GM12878 (cell line): ENCODE measurements around the gene DPF3. TPM values are rescaled to one million over a fixed set of nuclear protein-coding genes. Genes with fewer than 3 reads are reported as not detected.

Experiments used
- ATAC-seq: fragments of 200-7000 bp; cut with Tn5 transposase; 3 replicates; pipeline ENCODE4 v1.9.1; 2020; ENCODE audit warnings: mild to moderate bottlenecking, moderate library complexity
- BruUV-seq: library from RNA; stranded (reverse); fragments of 400-500 nt; replicated peaks from 2 replicates; lab custom pipeline; 2021; lab: Mats Ljungman, UMichigan
- CTCF ChIA-PET: fragments of 300-600 bp; sonication (Branson Sonifier 250); formaldehyde crosslinking; extraction: SDS; loops from one replicate; lab custom pipeline; 2021; ENCODE audit warnings: inconsistent platforms; lab: Yijun Ruan, JAX
- POLR2A ChIA-PET: fragments of 350-600 bp; formaldehyde crosslinking; extraction: SDS; loops from one replicate; lab custom pipeline; 2021; ENCODE audit warnings: inconsistent platforms; lab: Charles Lee
- RAD21 ChIA-PET: fragments of 300-600 bp; sonication (Branson Sonifier 250); formaldehyde crosslinking; loops from one replicate; lab custom pipeline; 2023; ENCODE audit warnings: antibody characterized with exemption; ENCODE audit not compliant: unreplicated experiment; lab: Charles Lee
- SMC1A ChIA-PET: fragments of 300-600 bp; sonication (Branson Sonifier 250); formaldehyde crosslinking; loops from one replicate; lab custom pipeline; 2023; ENCODE audit not compliant: unreplicated experiment, uncharacterized antibody; lab: Charles Lee
- DNase-seq: peaks from one replicate; pipeline ENCODE4 v3.0.0-alpha.2; 2011; ENCODE audit warnings: low read depth, low spot score
- FAIRE-seq: peaks from 3 replicates; lab custom pipeline; 2011; peaks lifted over from hg19 to GRCh38; lab: Jason Lieb, UNC
- H2AFZ ChIP-seq: 2 replicates; pipeline ENCODE4 v1.6.0; 2011; ENCODE audit warnings: low read depth, low read length, control low read depth; ENCODE audit not compliant: control insufficient read depth
- H3K27ac ChIP-seq: 2 replicates; pipeline ENCODE4 v1.5.1; 2011; ENCODE audit warnings: control low read depth; ENCODE audit not compliant: control insufficient read depth, insufficient read depth
- H3K27me3 ChIP-seq, 2 experiments: replicated peaks in 1 of 2; 2 replicates each; pipeline versions ENCODE4 v1.6.0 to v1.6.1; 2011; ENCODE audit warnings: low read length in 1 of 2; ENCODE audit not compliant: control insufficient read depth in 2 of 2, insufficient read depth in 2 of 2
- H3K36me3 ChIP-seq, 2 experiments: 2 replicates each; pipeline ENCODE4 v1.5.1; 2011; ENCODE audit warnings: low read length in 1 of 2; ENCODE audit not compliant: control insufficient read depth in 2 of 2, insufficient read depth in 2 of 2
- H3K4me1 ChIP-seq: 2 replicates; pipeline ENCODE4 v1.6.1; 2011; ENCODE audit warnings: mild to moderate bottlenecking, low read length, moderate library complexity, mixed read lengths; ENCODE audit not compliant: control insufficient read depth, insufficient read depth
- H3K4me2 ChIP-seq: 2 replicates; pipeline ENCODE4 v1.6.0; 2011; ENCODE audit warnings: control low read depth; ENCODE audit not compliant: control insufficient read depth, insufficient read depth
- H3K4me3 ChIP-seq: fragments of 200-600 bp; sonication (generic); 2 replicates; pipeline ENCODE4 v1.5.1; 2016
- H3K79me2 ChIP-seq: 2 replicates; pipeline ENCODE4 v1.6.0; 2011; ENCODE audit warnings: low read length; ENCODE audit not compliant: control insufficient read depth, insufficient read depth
- H3K9ac ChIP-seq: 2 replicates; pipeline ENCODE4 v1.8.0; 2011; ENCODE audit warnings: low read length, control low read depth, mixed read lengths; ENCODE audit not compliant: control insufficient read depth, insufficient read depth
- H3K9me3 ChIP-seq: replicated peaks from 3 replicates; pipeline ENCODE4 v1.5.1; 2011; ENCODE audit warnings: mild to moderate bottlenecking, low read length; ENCODE audit not compliant: control insufficient read depth, insufficient read depth
- H4K20me1 ChIP-seq: 2 replicates; pipeline ENCODE4 v1.6.0; 2011; ENCODE audit not compliant: control insufficient read depth, insufficient read depth
- ATF7 ChIP-seq: fragments of 450-650 bp; IDR thresholded peaks from 2 replicates; pipeline ENCODE4 v1.6.1; 2016; ENCODE audit warnings: low read depth, mild to moderate bottlenecking
- CBX3 ChIP-seq: fragments of 200-600 bp; sonication (generic); IDR thresholded peaks from 2 replicates; pipeline ENCODE4 v1.6.1; 2016; ENCODE audit warnings: low read depth, borderline replicate concordance
- CREM ChIP-seq: IDR thresholded peaks from 2 replicates; pipeline ENCODE4 v1.6.1; 2014; ENCODE audit warnings: antibody characterized with exemption, low read depth
- EED ChIP-seq: sonication (generic); IDR thresholded peaks from 2 replicates; pipeline ENCODE4 v1.6.1; 2016; ENCODE audit warnings: antibody characterized with exemption, low read depth
- EZH2 ChIP-seq: IDR thresholded peaks from 2 replicates; pipeline ENCODE4 v1.6.1; 2012; ENCODE audit warnings: low read depth, mild to moderate bottlenecking, control low read depth, inconsistent platforms, low read length, borderline replicate concordance; ENCODE audit not compliant: control insufficient read depth
- IKZF2 ChIP-seq, 2 experiments: fragments of 450-650 bp; IDR thresholded peaks; 2 replicates each; pipeline ENCODE4 v1.6.1; 2017; ENCODE audit warnings: mild to moderate bottlenecking in 2 of 2, moderate library complexity in 2 of 2
- JUND ChIP-seq: IDR thresholded peaks from 2 replicates; pipeline ENCODE4 v1.6.1; 2012; ENCODE audit warnings: low read depth, mild to moderate bottlenecking, low read length, improper control_type of control experiment, moderate library complexity
- MXI1 ChIP-seq: fragments of 150-350 bp; IDR thresholded peaks from 2 replicates; pipeline ENCODE4 v1.6.1; 2011; ENCODE audit warnings: low read depth, mild to moderate bottlenecking, inconsistent platforms, low read length, improper control_type of control experiment
- NBN ChIP-seq: fragments of 450-650 bp; IDR thresholded peaks from 2 replicates; pipeline ENCODE4 v1.6.1; 2016
- NFXL1 ChIP-seq: fragments of 450-650 bp; IDR thresholded peaks from 2 replicates; pipeline ENCODE4 v1.6.1; 2017; ENCODE audit warnings: antibody characterized with exemption, mild to moderate bottlenecking, borderline replicate concordance
- PAX5 ChIP-seq: IDR thresholded peaks from 2 replicates; pipeline ENCODE4 v1.6.1; 2011; ENCODE audit warnings: low read depth, low read length, borderline replicate concordance
- POLR2AphosphoS2 ChIP-seq: IDR thresholded peaks from 2 replicates; pipeline ENCODE4 v1.6.1; 2011; ENCODE audit warnings: low read depth, mild to moderate bottlenecking, low read length, improper control_type of control experiment, moderate library complexity
- RCOR1 ChIP-seq: conservative IDR thresholded peaks from 2 replicates; pipeline ENCODE4 v1.6.1; 2012; ENCODE audit warnings: low read depth, low read length, improper control_type of control experiment
- RUNX3 ChIP-seq: IDR thresholded peaks from 2 replicates; pipeline ENCODE4 v1.6.1; 2012; ENCODE audit warnings: low read length, inconsistent platforms
- YY1 ChIP-seq: IDR thresholded peaks from 2 replicates; pipeline ENCODE4 v1.6.1; 2011; ENCODE audit warnings: low read depth, mild to moderate bottlenecking, low read length
- ZNF217 ChIP-seq: fragments of 450-650 bp; IDR thresholded peaks from 2 replicates; pipeline ENCODE4 v1.6.1; 2017; ENCODE audit warnings: antibody characterized with exemption, mild to moderate bottlenecking
- ZSCAN29 ChIP-seq: fragments of 450-650 bp; IDR thresholded peaks from 2 replicates; pipeline ENCODE4 v1.6.1; 2017; ENCODE audit warnings: mild to moderate bottlenecking, moderate library complexity
- WGBS: methylation state at CpG from one replicate; pipeline ENCODE4 v1.1.6; 2016; ENCODE audit warnings: low lambda C conversion rate; ENCODE audit not compliant: insufficient replicate concordance, insufficient coverage; ENCODE audit errors: missing lambda C conversion rate; 5-methylcytosine and 5-hydroxymethylcytosine counted together
- in situ Hi-C: fragments of 300-500 bp; cut with MboI; formaldehyde crosslinking; loops from 9 replicates; pipeline ENCODE4 v1.14.3; 2018; ENCODE audit warnings: mixed read lengths
- intact Hi-C: fragments of 100-400 bp; cut with micrococcal nuclease; formaldehyde crosslinking; loops from one replicate; pipeline ENCODE4 v1.14.2; 2022; ENCODE audit not compliant: unreplicated experiment
- polyA plus RNA-seq, 11 experiments: library from polyadenylated mRNA; depleted of rRNA in 4 of 11; unstranded in 6 of 11; stranded (reverse) in 5 of 11; fragments of >200 nt; fragmentation: Nextera tagmentation in 4 of 11; fragmentation: Illumina TruSeq in 1 of 11; extraction: Ambion mirVana in 4 of 11; extraction: Trizol in 1 of 11; gene quantifications; 1 replicate in 1 of 11; 2 replicates in 10 of 11; pipeline versions ENCODE4 v1.2.1 to v1.2.3, GENCODE V29; 2011 to 2016; ENCODE audit warnings: inconsistent platforms in 2 of 11, missing spikeins in 2 of 11, low read depth in 1 of 11
- total RNA-seq, 4 experiments: library from RNA; depleted of rRNA in 3 of 4; stranded (reverse); fragments of >200 nt in 3 of 4; fragmentation: Illumina TruSeq in 1 of 4; extraction: Trizol in 1 of 4; gene quantifications; 2 replicates each; pipeline versions ENCODE4 v1.2.1 to v1.2.3, GENCODE V29; 2013 to 2021
- TF ChIP-seq, protein P1 (sequence below), 3 experiments: IDR thresholded peaks in 2 of 3; conservative IDR thresholded peaks in 1 of 3; 2 replicates each; pipeline ENCODE4 v1.5.1; 2011; ENCODE audit warnings: low read depth in 3 of 3, low read length in 3 of 3, mild to moderate bottlenecking in 3 of 3, control low read depth in 2 of 3, moderate library complexity in 2 of 3, inconsistent platforms in 1 of 3, mixed read lengths in 1 of 3; ENCODE audit not compliant: control insufficient read depth in 2 of 3, insufficient read depth in 1 of 3; ENCODE audit errors: extremely low read depth in 1 of 3

DPF3 gene
- total and polyA plus RNA-seq, 10 of the 15 experiments (the other 5 are each of a cell fraction or from before 2014, with no cell fraction given): 0.69 to 8.0 (median 2.2) TPM

DNA sequence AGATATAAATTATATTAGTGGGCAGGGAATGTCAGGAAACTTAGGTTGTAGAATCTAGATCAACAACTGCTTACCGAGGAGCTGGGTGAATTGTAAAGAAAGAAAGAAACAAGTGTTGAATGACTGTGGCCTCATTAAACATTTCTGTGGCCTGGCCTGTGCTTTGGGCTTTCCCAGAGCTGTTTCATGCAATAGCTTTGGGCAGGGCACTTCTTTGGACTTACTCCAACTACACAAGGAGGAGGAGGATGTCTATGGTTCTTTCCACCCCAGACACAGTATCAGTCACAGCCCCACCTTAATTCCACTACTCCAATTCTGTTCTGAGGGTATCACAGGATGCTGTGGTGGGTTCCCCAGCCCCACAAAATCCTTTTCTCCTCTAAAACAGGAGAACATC lies 38.0 kb downstream of the DPF3 start:
- H3K27ac ChIP-seq: no peak overlapping the region
- ChIA-PET POLR2A (interaction anchor here (1.2 kb wide), 1 partner anchor 8 kb away, joined by 5 read pairs; no protein-coding TSS in a partner anchor), SMC1A (interaction anchor here (1.1 to 2.0 kb wide), 3 partner anchors 26 to 36 kb away, joined by 3 to 4 read pairs (median 3); no protein-coding TSS in a partner anchor), RAD21 (interaction anchor here (1.3 kb wide), 1 partner anchor 342 kb away, joined by 4 read pairs; no protein-coding TSS in a partner anchor), CTCF (interaction anchor here (1.3 kb wide), 1 partner anchor 93 kb away, joined by 3 read pairs; no protein-coding TSS in a partner anchor)
- H2AFZ ChIP-seq: no peak overlapping the region
- intact Hi-C loops: no loop called here
- no peaks in the 10 kb centered on the region for H3K79me2 ChIP-seq
- no TSS peak for BruUV-seq
- H3K27me3 ChIP-seq: no peaks in the 10 kb centered on the region
- no peak for FAIRE-seq
- in situ Hi-C loops: no loop called here
- no peaks in the 10 kb centered on the region for H4K20me1 ChIP-seq
- no peaks in the 10 kb centered on the region for H3K36me3 ChIP-seq
- H3K9ac ChIP-seq: no peak overlapping the region
- DNase-seq: peak; percentile 33
- H3K4me3 ChIP-seq: no peak overlapping the region
- 0% methylated on average over 1 of the region's 1 CpG for WGBS
- H3K4me2 ChIP-seq: no peak overlapping the region
- peaks cover 3% of the 10 kb centered on the region for H3K4me1 ChIP-seq
- peak; percentile 89 for ATAC-seq
- no peak for TF ChIP-seq CBX3
- TF ChIP-seq RUNX3: 0 out of 2 replicates have a peak, but pooled peaks have one; percentile 14
- 0 out of 4 replicates have a peak, but pooled peaks of 1 of the 2 experiments have one; percentile 20 for TF ChIP-seq IKZF2 (IDR thresholded peaks at IDR 0.05)
- H3K9me3 ChIP-seq: no peaks in the 10 kb centered on the region

DNA sequence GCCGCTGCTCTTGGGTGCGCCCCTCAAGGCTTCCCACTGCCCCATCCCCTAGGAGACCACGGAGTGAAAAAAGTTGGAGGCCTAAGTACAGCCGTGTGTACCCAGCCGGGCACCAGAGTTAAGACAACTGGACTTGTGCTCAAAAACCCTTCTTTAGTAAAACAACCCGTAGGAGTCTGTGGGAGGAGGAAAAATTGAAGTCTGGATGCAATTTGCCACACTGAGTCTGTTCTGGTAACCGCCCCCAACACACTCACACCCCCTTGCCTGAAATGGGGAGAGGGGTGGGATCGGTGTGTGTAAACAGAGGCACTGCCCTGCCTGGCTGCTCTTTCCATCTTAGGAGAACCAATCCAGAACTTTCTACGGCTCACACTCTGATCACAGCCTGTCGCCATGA lies 41.7 kb downstream of the DPF3 start:
- ChIA-PET SMC1A (no interaction called here), POLR2A (interaction anchor here (0.6 kb wide), 1 partner anchor 22 kb away, joined by 3 read pairs; no protein-coding TSS in a partner anchor), RAD21 (no interaction called here), CTCF (no interaction called here)
- Histone ChIP-seq H2AFZ (no peak overlapping the region), H3K36me3 (no peaks in the 10 kb centered on the region), H3K4me3 (no peak overlapping the region), H3K79me2 (no peaks in the 10 kb centered on the region), H3K27me3 (no peaks in the 10 kb centered on the region), H3K4me1 (peaks cover 3% of the 10 kb centered on the region), H3K9me3 (no peaks in the 10 kb centered on the region), H4K20me1 (no peaks in the 10 kb centered on the region), H3K4me2 (no peak overlapping the region), H3K9ac (no peak overlapping the region), H3K27ac (no peak overlapping the region)
- WGBS: 71% methylated on average over 9 of the region's 10 CpGs
- intact Hi-C loops (no loop called here), in situ Hi-C loops (no loop called here)
- ATAC-seq (no peak), DNase-seq (no peak), FAIRE-seq (no peak)
- BruUV-seq: no TSS peak
- TF ChIP-seq JUND (no peak), YY1 (no peak), CREM (no peak), ATF7 (no peak), NFXL1 (no peak), MXI1 (no peak), ZNF217 (no peak), ZSCAN29 (no peak), EZH2 (no peak), EED (no peak), RCOR1 (no peak), POLR2AphosphoS2 (no peak), NBN (no peak), PAX5 (no peak)
- TF ChIP-seq, protein P1, sequence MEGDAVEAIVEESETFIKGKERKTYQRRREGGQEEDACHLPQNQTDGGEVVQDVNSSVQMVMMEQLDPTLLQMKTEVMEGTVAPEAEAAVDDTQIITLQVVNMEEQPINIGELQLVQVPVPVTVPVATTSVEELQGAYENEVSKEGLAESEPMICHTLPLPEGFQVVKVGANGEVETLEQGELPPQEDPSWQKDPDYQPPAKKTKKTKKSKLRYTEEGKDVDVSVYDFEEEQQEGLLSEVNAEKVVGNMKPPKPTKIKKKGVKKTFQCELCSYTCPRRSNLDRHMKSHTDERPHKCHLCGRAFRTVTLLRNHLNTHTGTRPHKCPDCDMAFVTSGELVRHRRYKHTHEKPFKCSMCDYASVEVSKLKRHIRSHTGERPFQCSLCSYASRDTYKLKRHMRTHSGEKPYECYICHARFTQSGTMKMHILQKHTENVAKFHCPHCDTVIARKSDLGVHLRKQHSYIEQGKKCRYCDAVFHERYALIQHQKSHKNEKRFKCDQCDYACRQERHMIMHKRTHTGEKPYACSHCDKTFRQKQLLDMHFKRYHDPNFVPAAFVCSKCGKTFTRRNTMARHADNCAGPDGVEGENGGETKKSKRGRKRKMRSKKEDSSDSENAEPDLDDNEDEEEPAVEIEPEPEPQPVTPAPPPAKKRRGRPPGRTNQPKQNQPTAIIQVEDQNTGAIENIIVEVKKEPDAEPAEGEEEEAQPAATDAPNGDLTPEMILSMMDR (IDR thresholded peaks at IDR 0.05 in 2 of 3, conservative IDR thresholded peaks at IDR 0.05 in 1 of 3; ENCODE audit: control insufficient read depth in 2 of 3, extremely low read depth in 1 of 3, insufficient read depth in 1 of 3, low read depth in 3 of 3, low read length in 3 of 3): no peak
